K562 (cell line): Measurements from ENCODE around the gene OSBP2.

Experiments used
- HNRNPLL ChIP-seq: fragments of 200-400 bp; formaldehyde crosslinking; IDR thresholded peaks from 2 replicates; pipeline ENCODE4 v1.6.1; 2017; ENCODE audit warnings: low read length, low read depth, mild to moderate bottlenecking; ENCODE audit not compliant: poor library complexity, severe bottlenecking
- KLF1 ChIP-seq: fragments of 450-650 bp; IDR thresholded peaks from 2 replicates; pipeline ENCODE4 v1.6.1; 2016; ENCODE audit warnings: missing genetic modification characterization, missing compliant biosample characterization
- MEF2D ChIP-seq: conservative IDR thresholded peaks from 2 replicates; pipeline ENCODE4 v1.6.1; 2016; ENCODE audit warnings: low read depth, missing genetic modification characterization, missing compliant biosample characterization
- POLR2A ChIP-seq: fragments of 450-650 bp; conservative IDR thresholded peaks from 2 replicates; pipeline ENCODE4 v1.6.1; 2016
- POLR2AphosphoS2 ChIP-seq: IDR thresholded peaks from 2 replicates; pipeline ENCODE4 v1.6.1; 2012; ENCODE audit warnings: low read length, improper control_type of control experiment
- RFX5 ChIP-seq: IDR thresholded peaks from 2 replicates; pipeline ENCODE4 v1.6.1; 2011; ENCODE audit warnings: low read depth, mild to moderate bottlenecking, improper control_type of control experiment, low read length
- SIN3A ChIP-seq, 2 experiments: fragments of 150-350 bp in 1 of 2; IDR thresholded peaks; 2 replicates each; pipeline ENCODE4 v1.6.1; 2011 to 2016; ENCODE audit warnings: borderline replicate concordance in 2 of 2, low read depth in 2 of 2, low read length in 2 of 2, mild to moderate bottlenecking in 2 of 2, moderate library complexity in 2 of 2; ENCODE audit not compliant: control insufficient read depth in 1 of 2
- ZKSCAN3 ChIP-seq: fragments of 250-450 bp; sonication (Bioruptor Pico); IDR thresholded peaks from 2 replicates; pipeline ENCODE4 v1.4.0; 2020
- ZNF592 ChIP-seq: fragments of 450-650 bp; IDR thresholded peaks from 2 replicates; pipeline ENCODE4 v1.6.1; 2017; ENCODE audit warnings: antibody characterized with exemption, mild to moderate bottlenecking
- TF ChIP-seq, protein P1 (sequence below), 3 experiments: IDR thresholded peaks in 2 of 3; conservative IDR thresholded peaks in 1 of 3; 2 replicates each; pipeline ENCODE4 v1.5.1; 2011 to 2012; ENCODE audit warnings: low read length in 3 of 3, mild to moderate bottlenecking in 3 of 3, control low read depth in 2 of 3, improper control_type of control experiment in 1 of 3, inconsistent platforms in 1 of 3, low read depth in 1 of 3, mixed read lengths in 1 of 3, moderate library complexity in 1 of 3; ENCODE audit not compliant: insufficient read depth in 2 of 3
- TF ChIP-seq, protein P2 (sequence below): sonication (generic); formaldehyde crosslinking; IDR thresholded peaks from 2 replicates; pipeline ENCODE4 v1.8.0; 2022; ENCODE audit warnings: mild to moderate bottlenecking, missing genetic modification reagents, borderline replicate concordance

- TF ChIP-seq, protein P1, sequence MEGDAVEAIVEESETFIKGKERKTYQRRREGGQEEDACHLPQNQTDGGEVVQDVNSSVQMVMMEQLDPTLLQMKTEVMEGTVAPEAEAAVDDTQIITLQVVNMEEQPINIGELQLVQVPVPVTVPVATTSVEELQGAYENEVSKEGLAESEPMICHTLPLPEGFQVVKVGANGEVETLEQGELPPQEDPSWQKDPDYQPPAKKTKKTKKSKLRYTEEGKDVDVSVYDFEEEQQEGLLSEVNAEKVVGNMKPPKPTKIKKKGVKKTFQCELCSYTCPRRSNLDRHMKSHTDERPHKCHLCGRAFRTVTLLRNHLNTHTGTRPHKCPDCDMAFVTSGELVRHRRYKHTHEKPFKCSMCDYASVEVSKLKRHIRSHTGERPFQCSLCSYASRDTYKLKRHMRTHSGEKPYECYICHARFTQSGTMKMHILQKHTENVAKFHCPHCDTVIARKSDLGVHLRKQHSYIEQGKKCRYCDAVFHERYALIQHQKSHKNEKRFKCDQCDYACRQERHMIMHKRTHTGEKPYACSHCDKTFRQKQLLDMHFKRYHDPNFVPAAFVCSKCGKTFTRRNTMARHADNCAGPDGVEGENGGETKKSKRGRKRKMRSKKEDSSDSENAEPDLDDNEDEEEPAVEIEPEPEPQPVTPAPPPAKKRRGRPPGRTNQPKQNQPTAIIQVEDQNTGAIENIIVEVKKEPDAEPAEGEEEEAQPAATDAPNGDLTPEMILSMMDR (IDR thresholded peaks at IDR 0.05 in 2 of 3, conservative IDR thresholded peaks at IDR 0.05 in 1 of 3; ENCODE audit: insufficient read depth in 2 of 3, low read depth in 1 of 3, low read length in 3 of 3), result no peak
- TF ChIP-seq POLR2A, result no peak
- no peak for TF ChIP-seq POLR2AphosphoS2
- TF ChIP-seq HNRNPLL, result no peak
- TF ChIP-seq, protein P2, sequence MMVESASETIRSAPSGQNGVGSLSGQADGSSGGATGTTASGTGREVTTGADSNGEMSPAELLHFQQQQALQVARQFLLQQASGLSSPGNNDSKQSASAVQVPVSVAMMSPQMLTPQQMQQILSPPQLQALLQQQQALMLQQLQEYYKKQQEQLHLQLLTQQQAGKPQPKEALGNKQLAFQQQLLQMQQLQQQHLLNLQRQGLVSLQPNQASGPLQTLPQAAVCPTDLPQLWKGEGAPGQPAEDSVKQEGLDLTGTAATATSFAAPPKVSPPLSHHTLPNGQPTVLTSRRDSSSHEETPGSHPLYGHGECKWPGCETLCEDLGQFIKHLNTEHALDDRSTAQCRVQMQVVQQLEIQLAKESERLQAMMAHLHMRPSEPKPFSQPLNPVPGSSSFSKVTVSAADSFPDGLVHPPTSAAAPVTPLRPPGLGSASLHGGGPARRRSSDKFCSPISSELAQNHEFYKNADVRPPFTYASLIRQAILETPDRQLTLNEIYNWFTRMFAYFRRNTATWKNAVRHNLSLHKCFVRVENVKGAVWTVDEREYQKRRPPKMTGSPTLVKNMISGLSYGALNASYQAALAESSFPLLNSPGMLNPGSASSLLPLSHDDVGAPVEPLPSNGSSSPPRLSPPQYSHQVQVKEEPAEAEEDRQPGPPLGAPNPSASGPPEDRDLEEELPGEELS (CRISPR knock-in tag), result no peak
- no peak for TF ChIP-seq RFX5
- no peak for TF ChIP-seq ZKSCAN3
- no peak for TF ChIP-seq MEF2D (tag)
- TF ChIP-seq KLF1, result no peak
- TF ChIP-seq SIN3A (IDR thresholded peaks at IDR 0.05; ENCODE audit: borderline replicate concordance in 2 of 2, control insufficient read depth in 1 of 2, low read depth in 2 of 2, low read length in 2 of 2), result no peak
- TF ChIP-seq ZNF592, result no peak
These were observed 186.2 kb downstream of the OSBP2 start for GRCh38 chr22:30880847-30881246.
